ENCODE measurements around the gene DNLZ. TPM values are rescaled to one million over a fixed set of nuclear protein-coding genes. Genes with fewer than 3 reads are reported as not detected.

Gene DNLZ
- total RNA-seq, 3 donors from 2014 or later = 9.3 to 17.1 (median 10.8) TPM

DNA sequence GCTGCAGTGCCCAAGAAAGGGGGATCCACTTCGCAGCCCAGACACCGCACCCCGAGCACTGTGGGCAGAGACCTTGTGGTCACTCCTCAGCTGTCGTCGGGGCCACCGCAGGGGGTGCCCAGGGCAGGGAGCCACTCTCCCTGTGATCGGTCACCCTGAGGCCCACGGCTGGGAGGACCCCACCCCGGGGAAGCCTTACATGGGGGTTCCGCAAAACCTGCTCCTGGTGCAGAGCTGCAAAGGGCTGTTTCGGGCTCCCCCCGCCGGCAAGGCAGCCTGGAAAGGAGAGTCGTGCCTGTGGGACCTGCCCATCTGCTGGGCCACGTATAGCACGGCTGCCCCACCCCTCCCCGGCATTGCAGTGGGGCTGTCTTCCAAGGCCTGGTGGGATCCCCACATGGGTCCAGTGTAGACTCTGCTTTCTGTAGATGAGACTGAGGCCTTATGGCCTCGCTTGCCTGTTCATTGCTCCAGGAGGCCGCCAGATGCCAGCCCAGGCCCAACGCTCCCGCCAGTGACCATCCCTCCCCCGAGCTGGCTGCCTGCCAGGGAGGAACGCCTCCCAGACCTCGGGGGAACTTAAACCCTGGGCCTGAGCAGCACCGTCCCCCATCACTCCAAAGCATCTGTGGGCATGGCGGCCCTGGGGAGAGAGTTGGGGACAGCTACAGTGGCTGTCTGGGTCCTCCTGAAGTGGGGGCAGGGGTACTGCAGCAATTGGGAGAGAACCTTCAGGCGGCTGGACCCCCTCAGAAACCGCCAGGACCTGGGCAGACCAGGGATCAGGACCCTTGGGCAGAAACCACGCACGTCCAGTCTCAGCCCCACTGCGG, 1.6 kb upstream of the DNLZ start:
- TF ChIP-seq, protein P1, sequence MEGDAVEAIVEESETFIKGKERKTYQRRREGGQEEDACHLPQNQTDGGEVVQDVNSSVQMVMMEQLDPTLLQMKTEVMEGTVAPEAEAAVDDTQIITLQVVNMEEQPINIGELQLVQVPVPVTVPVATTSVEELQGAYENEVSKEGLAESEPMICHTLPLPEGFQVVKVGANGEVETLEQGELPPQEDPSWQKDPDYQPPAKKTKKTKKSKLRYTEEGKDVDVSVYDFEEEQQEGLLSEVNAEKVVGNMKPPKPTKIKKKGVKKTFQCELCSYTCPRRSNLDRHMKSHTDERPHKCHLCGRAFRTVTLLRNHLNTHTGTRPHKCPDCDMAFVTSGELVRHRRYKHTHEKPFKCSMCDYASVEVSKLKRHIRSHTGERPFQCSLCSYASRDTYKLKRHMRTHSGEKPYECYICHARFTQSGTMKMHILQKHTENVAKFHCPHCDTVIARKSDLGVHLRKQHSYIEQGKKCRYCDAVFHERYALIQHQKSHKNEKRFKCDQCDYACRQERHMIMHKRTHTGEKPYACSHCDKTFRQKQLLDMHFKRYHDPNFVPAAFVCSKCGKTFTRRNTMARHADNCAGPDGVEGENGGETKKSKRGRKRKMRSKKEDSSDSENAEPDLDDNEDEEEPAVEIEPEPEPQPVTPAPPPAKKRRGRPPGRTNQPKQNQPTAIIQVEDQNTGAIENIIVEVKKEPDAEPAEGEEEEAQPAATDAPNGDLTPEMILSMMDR (IDR thresholded peaks at IDR 0.05) = no peak
- intact Hi-C loops (cut with DNase I, micrococcal nuclease) = no loop called here
- no peak overlapping the region for H3K4me3 ChIP-seq
- no peak for DNase-seq
- no peaks in the 10 kb centered on the region for H3K36me3 ChIP-seq (ENCODE audit: low read depth)
- H3K4me1 ChIP-seq (ENCODE audit: low read depth) = peaks cover 8% of the 10 kb centered on the region
- ATAC-seq = no peak
- H3K9me3 ChIP-seq = no peaks in the 10 kb centered on the region

DNA sequence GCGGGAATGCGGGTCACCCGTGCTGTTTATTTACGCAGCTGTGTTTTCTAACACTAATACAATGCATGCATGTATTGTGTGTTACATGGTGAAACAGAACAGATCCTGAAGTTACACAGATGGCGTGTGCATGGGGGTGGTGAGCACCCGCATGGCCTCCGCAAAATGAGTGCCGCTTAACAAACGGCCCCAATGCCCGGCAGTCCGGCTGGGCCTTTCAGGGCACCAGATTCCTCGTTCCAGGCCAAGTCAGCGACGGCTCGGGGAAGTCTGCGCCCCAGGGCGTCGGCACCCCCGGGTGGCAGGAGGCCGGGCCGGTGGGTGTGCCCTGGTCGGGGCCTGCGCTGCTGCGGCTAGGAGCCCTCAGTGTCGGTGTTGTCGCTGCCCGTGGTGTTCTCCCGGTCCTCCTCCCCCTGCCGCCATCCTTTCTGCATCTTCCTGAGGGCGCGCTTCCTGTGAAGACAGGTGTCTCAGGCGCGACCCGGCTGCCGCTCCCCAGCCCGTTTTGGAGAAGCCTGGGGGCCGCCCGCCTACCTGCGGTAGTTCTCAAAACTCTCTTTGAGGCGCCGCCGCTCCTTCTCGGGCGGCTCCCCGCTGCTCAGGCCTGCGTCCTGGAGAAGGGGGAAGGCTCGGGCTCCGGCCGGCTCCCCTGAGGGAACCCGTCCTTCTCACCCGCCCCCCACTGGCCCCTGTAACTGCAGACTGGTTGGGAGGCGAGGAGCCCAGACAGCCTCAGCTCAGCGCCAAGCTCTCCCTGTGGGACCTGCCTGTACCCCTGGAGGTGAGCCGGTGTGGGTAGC, 605 bp upstream of the DNLZ start:
- no peaks in the 10 kb centered on the region for H3K36me3 ChIP-seq (ENCODE audit: low read depth)
- DNase-seq = peak in 1 of 3 donors; percentile 54
- TF ChIP-seq, protein P1 (IDR thresholded peaks at IDR 0.05) = no peak
- H3K9me3 ChIP-seq = no peaks in the 10 kb centered on the region
- intact Hi-C loops (cut with DNase I, micrococcal nuclease) = no loop called here
- peaks cover 8% of the 10 kb centered on the region for H3K4me1 ChIP-seq (ENCODE audit: low read depth)
- ATAC-seq = no peak
- peak overlapping the region; percentile 88 for H3K4me3 ChIP-seq

GRCh38 chr9:136362450-136362784, 1.1 kb downstream of the DNLZ start:
- intact Hi-C loops (cut with DNase I, micrococcal nuclease) = no loop called here
- TF ChIP-seq, protein P1 (IDR thresholded peaks at IDR 0.05) = no peak
- H3K4me3 ChIP-seq = no peak overlapping the region
- no peak for DNase-seq
- no peaks in the 10 kb centered on the region for H3K9me3 ChIP-seq
- ATAC-seq = no peak
- peaks cover 8% of the 10 kb centered on the region for H3K4me1 ChIP-seq (ENCODE audit: low read depth)
- H3K36me3 ChIP-seq (ENCODE audit: low read depth) = no peaks in the 10 kb centered on the region

GRCh38 chr9:136361754-136362449, 1.6 kb downstream of the DNLZ start:
- DNase-seq (no peak), ATAC-seq (no peak)
- no peaks in the 10 kb centered on the region for H3K36me3 ChIP-seq (ENCODE audit: low read depth)
- intact Hi-C loops (cut with DNase I, micrococcal nuclease) = no loop called here
- no peak overlapping the region for H3K4me3 ChIP-seq
- H3K4me1 ChIP-seq (ENCODE audit: low read depth) = peaks cover 8% of the 10 kb centered on the region
- no peaks in the 10 kb centered on the region for H3K9me3 ChIP-seq
- TF ChIP-seq, protein P1 (IDR thresholded peaks at IDR 0.05) = no peak

GRCh38 chr9:136361047-136361753, 2.3 kb downstream of the DNLZ start:
- Histone ChIP-seq H3K9me3 (no peaks in the 10 kb centered on the region), H3K4me3 (no peak overlapping the region), H3K36me3 (ENCODE audit: low read depth) (no peaks in the 10 kb centered on the region), H3K4me1 (ENCODE audit: low read depth) (peaks cover 8% of the 10 kb centered on the region)
- ATAC-seq = no peak
- DNase-seq = no peak
- TF ChIP-seq, protein P1 (IDR thresholded peaks at IDR 0.05) = no peak
- intact Hi-C loops (cut with DNase I, micrococcal nuclease) = no loop called here
